Common myeloid progenitor, CD34-positive (primary cell): ENCODE results near the gene SLIT3.
"Not testable (repeated sequence)": the region's sequence is repeated elsewhere in the genome, so short reads cannot be mapped to it uniquely, and the experiment has no call there.

ENCODE experiments used
- CTCF ChIA-PET: fragments of 350-600 bp; sonication (Branson Sonifier 250); formaldehyde crosslinking; loops from one replicate; lab custom pipeline; 2021; ENCODE audit warnings: antibody characterized with exemption; lab: Charles Lee
- POLR2A ChIA-PET: fragments of 350-600 bp; sonication (Branson Sonifier 250); formaldehyde crosslinking; loops from one replicate; lab custom pipeline; 2021; ENCODE audit warnings: antibody characterized with exemption; lab: Charles Lee
- DNase-seq, 3 donors: peaks; one replicate each; pipeline versions ENCODE4 v3.0.0 to v3.0.0-alpha.2; 2013
- H3K27ac ChIP-seq, 2 experiments: 1 replicate in 1 of 2; 2 replicates in 1 of 2; pipeline ENCODE4 v1.7.0; 2013; ENCODE audit warnings: inconsistent platforms in 2 of 2, low read length in 2 of 2, mild to moderate bottlenecking in 2 of 2, low read depth in 1 of 2, moderate library complexity in 1 of 2; ENCODE audit not compliant: severe bottlenecking in 2 of 2, insufficient read depth in 1 of 2, poor library complexity in 1 of 2
- H3K27me3 ChIP-seq, 5 experiments: replicated peaks in 2 of 5; 1 replicate in 3 of 5; 2 replicates in 2 of 5; pipeline versions ENCODE4 v1.6.1 to v1.7.0; 2013; ENCODE audit warnings: low read length in 4 of 5, mild to moderate bottlenecking in 2 of 5, moderate library complexity in 2 of 5, inconsistent platforms in 1 of 5; ENCODE audit not compliant: insufficient read depth in 5 of 5, control insufficient read depth in 4 of 5
- H3K36me3 ChIP-seq, 4 experiments: 1 replicate in 2 of 4; 2 replicates in 2 of 4; pipeline versions ENCODE4 v1.6.1 to v1.7.0; 2013; ENCODE audit warnings: low read length in 3 of 4, control low read depth in 1 of 4, mild to moderate bottlenecking in 1 of 4; ENCODE audit not compliant: control insufficient read depth in 4 of 4, insufficient read depth in 4 of 4
- H3K4me1 ChIP-seq, 4 experiments: 1 replicate in 3 of 4; 2 replicates in 1 of 4; pipeline versions ENCODE4 v1.6.1 to v1.7.1; 2013; ENCODE audit warnings: low read length in 3 of 4, mild to moderate bottlenecking in 3 of 4, control low read depth in 1 of 4, inconsistent platforms in 1 of 4, moderate library complexity in 1 of 4; ENCODE audit not compliant: control insufficient read depth in 4 of 4, insufficient read depth in 4 of 4; ENCODE audit errors: control extremely low read depth in 1 of 4
- H3K4me3 ChIP-seq, 7 experiments: 1 replicate in 4 of 7; 2 replicates in 3 of 7; pipeline versions ENCODE4 v1.5.1 to v1.7.0; 2013; ENCODE audit warnings: mild to moderate bottlenecking in 7 of 7, low read length in 6 of 7, moderate library complexity in 6 of 7, inconsistent platforms in 2 of 7, low read depth in 2 of 7, control low read depth in 1 of 7; ENCODE audit not compliant: insufficient read depth in 4 of 7, control insufficient read depth in 1 of 7; ENCODE audit errors: extremely low read depth in 1 of 7
- H3K9me3 ChIP-seq, 5 experiments: 1 replicate in 4 of 5; 2 replicates in 1 of 5; pipeline versions ENCODE4 v1.6.1 to v1.7.1; 2013; ENCODE audit warnings: low read length in 4 of 5, mild to moderate bottlenecking in 2 of 5, inconsistent platforms in 1 of 5, low read depth in 1 of 5, moderate library complexity in 1 of 5; ENCODE audit not compliant: control insufficient read depth in 4 of 5, insufficient read depth in 2 of 5; ENCODE audit errors: control extremely low read depth in 1 of 5
- WGBS: methylation state at CpG from one replicate; pipeline ENCODE4 v1.1.5; 2013; ENCODE audit not compliant: insufficient coverage; 5-methylcytosine and 5-hydroxymethylcytosine counted together

SLIT3 gene

DNA sequence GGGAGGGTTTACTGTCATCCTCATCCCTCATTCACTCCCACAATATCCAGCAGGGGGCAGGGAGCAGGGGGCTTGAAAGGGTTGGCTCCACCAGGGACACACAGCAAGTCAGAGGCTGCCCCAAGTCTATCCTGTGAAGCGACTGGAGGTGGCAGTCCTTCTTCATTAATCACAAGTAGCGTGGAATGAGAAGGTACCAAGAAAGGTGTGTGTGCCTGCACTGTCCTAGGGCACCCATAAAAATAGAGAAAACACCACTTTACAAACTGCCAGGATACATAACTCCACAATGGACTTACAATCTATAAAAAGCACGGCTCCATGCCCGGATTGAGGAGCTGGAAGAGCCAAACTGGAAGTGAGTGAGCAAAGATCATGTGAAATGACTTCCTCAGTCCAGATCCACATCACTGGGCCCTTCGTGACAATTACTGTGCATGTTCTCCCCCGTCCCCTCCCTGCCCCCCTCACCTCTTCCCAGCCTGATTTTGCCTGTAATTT, 183.9 kb downstream of the SLIT3 start:
- CTCF ChIA-PET, result no interaction called here
- H3K27me3 ChIP-seq, result no peaks in the 10 kb centered on the region
- no peak overlapping the region for H3K4me3 ChIP-seq
- POLR2A ChIA-PET, result no interaction called here
- 100% methylated on average over 3 of the region's 6 CpGs for WGBS
- no peaks in the 10 kb centered on the region for H3K36me3 ChIP-seq
- H3K4me1 ChIP-seq, result no peaks in the 10 kb centered on the region
- no peak overlapping the region for H3K27ac ChIP-seq
- no peak for DNase-seq
- peaks cover 0 to 1% (median 0%) of the 10 kb centered on the region in 5 experiments for H3K9me3 ChIP-seq

- no peaks in the 10 kb centered on the region for H3K27me3 ChIP-seq
- peaks cover 0 to 3% (median 0%) of the 10 kb centered on the region in 5 experiments for H3K9me3 ChIP-seq
- H3K27ac ChIP-seq, result no peak overlapping the region
- CTCF ChIA-PET, result no interaction called here
- no peaks in the 10 kb centered on the region for H3K4me1 ChIP-seq
- DNase-seq, result no peak
- WGBS, result 100% methylated on average over 2 of the region's 6 CpGs
- POLR2A ChIA-PET, result no interaction called here
- H3K4me3 ChIP-seq, result no peak overlapping the region
- H3K36me3 ChIP-seq, result no peaks in the 10 kb centered on the region
Observed at GRCh38 chr5:169115461-169116124, 185.3 kb downstream of the SLIT3 start.

DNA sequence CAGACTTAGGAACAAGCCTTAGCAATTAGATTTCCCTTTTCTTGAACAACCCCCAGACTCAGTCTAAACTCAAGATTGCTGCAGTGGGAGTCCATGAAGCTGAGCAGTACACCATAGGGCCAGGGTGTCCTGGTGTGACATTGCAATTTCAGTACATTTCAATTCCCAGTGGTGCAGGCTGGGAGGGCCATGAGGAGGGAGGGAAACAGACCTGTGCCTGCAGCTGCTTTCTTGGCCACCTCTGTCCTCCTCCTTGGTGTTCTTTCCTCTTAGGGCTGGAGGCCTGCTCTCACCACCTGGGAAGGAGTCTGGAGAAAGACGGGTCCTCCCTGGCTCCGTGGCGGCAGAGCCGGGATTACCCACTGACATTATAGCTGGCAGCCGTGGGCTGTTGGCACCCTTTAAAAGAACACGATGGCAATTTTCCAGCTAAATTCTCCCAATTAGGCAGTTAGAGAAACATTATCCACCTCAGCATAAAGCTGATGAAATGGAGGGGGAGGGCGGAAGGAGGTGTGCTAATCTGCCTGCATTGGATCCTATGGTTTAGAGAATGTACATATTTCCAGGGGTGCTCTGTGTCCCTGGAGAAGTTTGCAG, 186.4 kb downstream of the SLIT3 start:
- CTCF ChIA-PET, result no interaction called here
- H3K36me3 ChIP-seq, result no peaks in the 10 kb centered on the region
- WGBS, result no CpG with 5 or more reads among the region's 7 CpGs
- H3K27me3 ChIP-seq, result no peaks in the 10 kb centered on the region
- no peak overlapping the region for H3K27ac ChIP-seq
- H3K4me3 ChIP-seq, result no peak overlapping the region
- POLR2A ChIA-PET, result no interaction called here
- peaks cover 0 to 3% (median 0%) of the 10 kb centered on the region in 5 experiments for H3K9me3 ChIP-seq
- H3K4me1 ChIP-seq, result no peaks in the 10 kb centered on the region
- DNase-seq, result no peak

DNA sequence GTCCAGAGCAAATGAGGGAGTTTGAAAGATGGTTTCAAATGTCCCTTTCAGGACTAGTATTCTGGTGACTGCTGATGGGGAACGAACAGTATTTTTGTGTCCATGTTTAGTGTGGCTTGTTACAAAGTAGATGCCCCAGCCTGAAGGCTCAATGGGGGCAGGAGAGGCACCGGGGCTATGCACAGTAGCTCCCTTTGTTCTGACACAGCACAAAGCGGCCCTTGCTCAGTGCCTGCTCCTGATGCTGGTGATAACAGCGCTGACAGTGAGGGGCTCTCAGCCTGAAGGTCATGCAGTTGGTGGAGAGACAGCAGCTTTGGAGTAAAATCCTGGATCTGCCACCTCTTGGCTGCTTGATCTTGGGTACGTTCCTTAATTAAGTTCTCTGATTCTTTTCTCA, 188.9 kb downstream of the SLIT3 start:
- Histone ChIP-seq H3K4me3 (no peak overlapping the region), H3K9me3 (peaks cover 0 to 4% (median 0%) of the 10 kb centered on the region in 5 experiments), H3K27ac (no peak overlapping the region), H3K27me3 (no peaks in the 10 kb centered on the region), H3K4me1 (no peaks in the 10 kb centered on the region), H3K36me3 (no peaks in the 10 kb centered on the region)
- DNase-seq, result no peak
- POLR2A ChIA-PET, result no interaction called here
- CTCF ChIA-PET, result no interaction called here
- 96% methylated on average over 4 of the region's 5 CpGs for WGBS

DNA sequence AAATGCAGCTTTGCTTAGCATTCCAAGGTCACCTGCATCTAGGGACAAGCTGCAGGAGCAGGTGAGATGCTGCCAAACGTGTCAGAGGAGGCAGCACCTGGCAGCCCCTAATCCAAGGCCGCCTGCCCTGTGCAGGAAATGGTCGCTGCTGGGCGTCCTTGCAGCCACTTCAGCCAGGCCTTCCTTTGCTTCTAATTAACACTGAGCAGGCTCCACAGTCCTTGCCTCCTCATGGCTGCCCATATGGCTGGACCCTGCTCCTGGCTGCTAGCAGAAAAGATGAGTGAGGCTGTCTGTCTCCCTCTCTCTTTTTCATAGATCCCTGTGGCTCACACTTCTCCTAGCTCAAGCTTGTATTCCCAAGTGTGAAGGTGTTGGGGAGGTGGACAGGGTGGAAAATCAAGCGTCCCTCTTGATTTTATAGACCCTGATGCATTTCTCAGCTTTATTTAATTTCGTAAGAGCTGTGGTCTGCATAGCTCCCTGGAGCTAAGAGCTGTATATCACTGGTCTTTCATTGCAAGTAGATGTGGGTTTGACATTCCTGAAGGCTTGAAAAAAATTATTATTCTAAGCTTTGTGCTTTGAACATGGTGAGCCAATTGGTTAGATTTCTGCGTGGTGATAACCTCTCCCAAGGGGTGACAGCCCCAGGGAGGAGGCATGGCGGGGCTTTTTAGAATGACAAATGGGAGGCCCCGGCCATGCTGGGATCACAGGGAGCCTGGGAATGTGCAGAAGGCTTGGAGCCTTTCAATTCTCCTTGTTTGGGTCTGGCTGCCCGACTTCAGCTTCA, 193.8 kb downstream of the SLIT3 start:
- POLR2A ChIA-PET, result no interaction called here
- no peaks in the 10 kb centered on the region for H3K4me1 ChIP-seq
- no peak for DNase-seq
- H3K27me3 ChIP-seq, result peaks cover 0 to 1% (median 0%) of the 10 kb centered on the region in 5 experiments
- CTCF ChIA-PET, result interaction anchor here (0.7 kb wide), 1 partner anchor 33 kb away, joined by 3 read pairs; no protein-coding TSS in a partner anchor
- H3K27ac ChIP-seq, result no peak overlapping the region
- WGBS, result 82% methylated on average over 9 of the region's 10 CpGs
- H3K9me3 ChIP-seq, result peaks cover 0 to 4% (median 0%) of the 10 kb centered on the region in 5 experiments
- no peaks in the 10 kb centered on the region for H3K36me3 ChIP-seq
- no peak overlapping the region for H3K4me3 ChIP-seq

DNA sequence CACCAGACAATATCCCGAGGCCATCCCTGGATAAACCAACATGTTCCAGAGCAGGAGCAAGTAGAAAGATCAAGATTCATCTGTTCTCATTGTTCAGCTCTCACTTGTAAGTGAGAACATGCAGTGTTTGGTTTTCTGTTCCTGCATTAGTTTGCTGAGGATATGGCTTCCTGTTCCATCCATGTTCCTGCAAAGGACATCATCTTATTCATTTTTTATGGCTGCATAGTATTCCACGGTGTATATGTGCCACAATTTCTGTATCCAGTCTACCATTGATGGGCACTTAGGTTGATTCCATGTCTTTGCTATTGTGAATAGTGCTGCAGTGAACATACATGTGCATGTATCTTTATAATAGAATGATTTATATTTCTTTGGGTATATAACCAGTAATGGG, 195.4 kb downstream of the SLIT3 start:
- POLR2A ChIA-PET, DNase-seq: not testable (repeated sequence)
- WGBS, result no CpG with 5 or more reads among the region's 2 CpGs

More for the DNA sequence above, 195.4 kb downstream of the SLIT3 start:
- H3K27me3 ChIP-seq, H3K9me3 ChIP-seq, H3K36me3 ChIP-seq, H3K4me3 ChIP-seq, H3K27ac ChIP-seq, H3K4me1 ChIP-seq, CTCF ChIA-PET: not testable (repeated sequence)
